HS-27A (cell line): ENCODE data around the gene CDK14.

ENCODE experiments used
- DNase-seq: peaks from one replicate; pipeline ENCODE4 v3.0.0-alpha.2; 2012; ENCODE audit warnings: low read depth, missing footprints

CDK14 gene

GRCh38 chr7:90951986-90952954 lies 356.1 kb downstream of the CDK14 start:
- DNase-seq, result no peak

GRCh38 chr7:90955641-90956207 lies 359.6 kb downstream of the CDK14 start:
- DNase-seq, result no peak

- DNase-seq, result no peak
Measured at GRCh38 chr7:90957883-90958282, 361.8 kb downstream of the CDK14 start.

- no peak for DNase-seq
Measured at GRCh38 chr7:90958647-90959046, 362.5 kb downstream of the CDK14 start.

DNA sequence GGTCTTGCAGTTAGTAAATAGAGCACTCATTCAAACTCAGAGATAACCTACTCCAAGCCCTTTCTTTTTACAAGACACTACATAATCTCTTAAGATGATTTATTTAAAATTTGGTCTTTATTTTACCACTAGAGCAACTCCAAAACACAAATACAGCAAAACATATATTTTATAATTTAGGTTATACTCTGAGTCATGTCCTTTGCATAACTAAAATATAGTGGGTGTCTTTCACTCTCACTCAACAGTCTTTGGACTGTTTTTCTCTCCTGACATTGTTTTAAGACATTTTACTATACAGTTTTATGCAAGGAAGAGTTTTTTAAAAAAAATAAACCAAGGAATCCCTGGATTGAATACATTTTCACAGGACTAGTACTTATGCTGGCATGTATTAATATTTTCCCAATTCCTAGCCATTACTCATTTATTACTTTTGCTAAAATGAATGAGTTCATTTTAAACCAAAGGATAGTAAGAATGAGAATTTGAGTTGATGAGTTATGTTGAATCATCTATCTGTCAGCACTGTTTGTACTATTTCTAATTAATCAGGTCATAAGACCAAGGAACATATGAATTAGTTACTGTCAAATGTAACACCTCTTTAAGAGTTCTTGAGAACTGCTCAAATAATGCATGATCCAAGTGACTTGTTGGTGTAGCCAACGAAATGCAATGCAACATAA lies 365.1 kb downstream of the CDK14 start:
- DNase-seq, result no peak

- DNase-seq, result no peak
Measured at GRCh38 chr7:90965211-90965610, 369.1 kb downstream of the CDK14 start.

GRCh38 chr7:90966346-90966745 lies 370.2 kb downstream of the CDK14 start:
- no peak for DNase-seq

DNA sequence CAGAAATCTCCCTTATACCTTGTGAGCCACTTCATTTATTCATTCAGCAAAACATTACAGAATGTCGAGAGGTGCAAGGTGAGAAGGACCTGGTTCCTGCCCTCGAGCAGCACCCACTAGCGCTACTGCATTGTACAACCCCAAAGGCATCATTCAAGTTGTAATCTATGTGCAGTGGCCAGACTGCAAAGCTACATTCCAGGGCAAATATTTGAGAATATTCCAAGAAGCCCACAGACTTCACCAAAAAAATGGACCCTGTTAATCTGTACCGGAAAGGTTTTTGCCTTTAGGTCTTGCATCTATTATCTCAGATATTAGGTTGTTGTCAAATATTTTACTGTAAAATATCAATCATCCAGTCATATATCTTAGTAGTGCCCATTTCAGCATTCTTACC lies 372.8 kb downstream of the CDK14 start:
- DNase-seq, result no peak

DNA sequence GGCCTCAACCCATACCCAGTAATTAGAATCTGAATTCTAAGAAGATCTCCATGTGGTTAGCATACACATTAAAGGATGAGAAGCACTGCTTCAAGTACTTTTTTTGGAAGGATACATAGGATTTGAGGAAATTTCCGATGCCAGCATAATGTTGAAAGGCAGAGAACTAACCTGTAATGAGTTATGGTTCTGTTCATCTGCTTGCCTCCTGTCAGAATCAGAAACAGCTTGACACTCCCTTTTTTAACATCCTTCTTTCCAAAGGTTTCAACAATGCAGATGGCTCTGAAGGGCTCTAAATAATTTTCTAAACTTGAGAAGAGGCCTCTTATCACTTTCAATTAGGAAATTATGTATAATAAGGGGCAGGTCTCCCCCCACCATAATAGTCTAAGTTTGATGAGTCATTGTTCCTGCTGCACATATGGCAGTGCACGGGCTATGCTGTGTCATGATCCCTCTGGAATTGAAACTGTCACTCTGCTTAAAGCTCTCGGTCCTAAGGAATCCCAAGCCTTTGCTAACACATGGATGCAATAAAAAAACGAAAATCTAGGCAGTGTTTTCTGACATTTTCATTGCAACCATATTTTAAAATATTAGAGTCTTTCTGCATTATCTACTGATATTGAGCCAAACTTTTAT lies 376.9 kb downstream of the CDK14 start:
- no peak for DNase-seq

DNA sequence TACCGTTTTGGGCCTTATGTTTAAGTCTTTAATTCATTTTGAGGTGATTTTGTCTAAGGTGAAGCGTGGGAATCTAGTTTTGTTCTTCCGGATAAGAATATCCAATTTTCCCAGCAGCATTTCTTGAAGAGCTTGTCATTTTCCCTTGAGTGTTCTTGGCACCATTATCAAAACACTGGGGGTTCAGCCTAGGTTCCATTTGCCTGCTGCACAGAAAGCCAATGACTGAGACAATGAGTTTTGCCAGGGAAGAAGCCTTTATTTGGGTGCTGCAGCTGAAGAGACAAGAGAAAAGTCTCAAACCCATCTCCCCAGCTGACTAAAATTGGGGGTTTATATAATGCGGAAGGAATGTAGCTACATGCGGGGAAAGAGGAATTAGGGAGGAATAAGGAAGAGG lies 380.9 kb downstream of the CDK14 start:
- no peak for DNase-seq

GRCh38 chr7:90980545-90980944 lies 384.4 kb downstream of the CDK14 start:
- DNase-seq, result no peak

GRCh38 chr7:90982228-90982627 lies 386.1 kb downstream of the CDK14 start:
- DNase-seq, result no peak

- no peak for DNase-seq
Measured at GRCh38 chr7:90984692-90985091, 388.6 kb downstream of the CDK14 start.

DNA sequence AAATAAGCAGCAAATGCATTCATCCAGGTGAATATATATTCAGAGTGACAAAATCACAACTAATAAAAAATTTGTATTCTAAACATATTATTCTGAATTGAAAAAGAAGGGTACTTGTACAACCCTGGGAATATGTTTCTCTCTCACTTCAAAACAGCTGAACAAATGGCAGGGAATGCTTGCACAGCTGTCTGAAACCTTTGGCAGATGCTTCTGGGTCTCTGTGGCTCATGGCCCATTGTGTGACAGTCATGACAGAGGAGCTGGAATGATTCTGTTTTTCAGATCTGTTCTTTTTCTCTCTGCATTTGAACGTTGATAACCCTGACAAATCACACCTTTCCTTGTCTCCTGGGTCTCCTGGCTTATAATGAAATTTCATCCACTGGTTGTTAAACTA lies 392.4 kb downstream of the CDK14 start:
- no peak for DNase-seq

DNA sequence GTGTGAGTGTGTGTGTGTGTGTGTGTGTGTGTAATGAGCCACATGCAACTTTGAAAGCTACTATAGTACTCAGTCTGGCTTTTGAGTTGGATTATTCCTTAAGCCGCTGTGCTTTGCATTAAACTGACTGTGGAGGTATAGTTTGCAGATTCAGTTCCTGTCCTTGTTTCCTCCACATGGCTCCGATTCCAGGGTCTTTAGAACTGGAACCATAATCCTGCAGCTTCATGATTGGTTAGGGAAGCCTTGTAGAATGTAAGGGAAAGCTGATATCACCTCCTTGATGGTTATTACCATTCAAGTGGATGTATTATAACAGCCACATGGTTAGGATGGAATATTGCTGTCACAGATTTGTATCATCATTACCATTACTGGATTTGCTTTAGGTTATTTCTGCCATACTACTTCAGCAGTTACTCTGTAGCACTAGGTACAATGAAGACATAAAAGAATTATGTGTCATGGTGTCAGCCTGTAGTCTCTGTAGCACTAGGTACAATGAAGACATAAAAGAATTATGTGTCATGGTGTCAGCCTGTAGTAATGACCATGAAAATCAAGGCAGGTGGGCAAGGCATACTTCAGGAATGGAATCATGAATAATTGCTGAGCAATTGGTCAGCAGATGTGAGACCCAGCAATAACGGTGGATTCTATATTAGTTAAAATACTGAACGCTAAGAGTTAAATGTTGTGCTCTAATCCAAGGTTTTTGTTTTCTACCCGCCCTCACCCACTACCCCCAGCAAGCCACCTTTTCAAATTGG lies 393.1 kb downstream of the CDK14 start:
- no peak for DNase-seq

- no peak for DNase-seq
Measured at GRCh38 chr7:90994121-90994520, 398.0 kb downstream of the CDK14 start.

DNA sequence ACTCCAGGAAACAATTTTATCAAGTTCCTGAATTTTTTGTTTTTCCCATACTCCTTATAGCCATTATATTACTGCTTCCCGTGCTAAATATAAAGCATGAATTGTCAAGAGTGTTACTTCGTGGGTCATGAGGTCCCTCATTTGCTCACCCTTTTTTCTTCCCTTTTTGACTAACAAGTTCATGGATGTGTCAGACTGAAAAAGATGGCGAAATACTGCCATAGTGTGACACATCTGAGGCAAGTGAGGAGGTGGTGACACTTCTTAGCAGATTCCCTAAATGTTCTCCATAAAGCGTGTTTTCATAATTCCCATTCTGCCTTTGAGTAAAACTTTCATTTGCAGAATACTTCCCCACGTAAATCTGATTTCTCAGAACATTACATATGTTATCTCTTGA lies 398.5 kb downstream of the CDK14 start:
- no peak for DNase-seq

DNA sequence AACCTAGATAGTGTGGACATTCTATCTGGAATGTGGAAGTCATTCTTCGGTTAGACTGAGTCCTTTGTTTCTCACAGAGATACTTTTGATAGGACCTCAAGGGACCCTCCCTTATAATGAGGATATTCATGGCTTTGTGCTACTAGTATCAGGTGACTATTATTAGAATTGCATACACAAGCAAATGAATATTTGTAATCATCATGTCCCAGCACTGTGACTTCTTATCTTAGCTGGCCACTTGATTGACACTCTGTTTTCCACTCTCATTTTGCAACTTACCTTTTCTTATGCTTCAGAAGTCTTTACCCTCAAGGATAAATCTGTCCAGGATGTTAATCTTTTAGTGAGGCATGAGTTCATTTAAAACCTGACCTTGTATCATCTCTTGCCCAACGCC lies 399.9 kb downstream of the CDK14 start:
- no peak for DNase-seq

DNA sequence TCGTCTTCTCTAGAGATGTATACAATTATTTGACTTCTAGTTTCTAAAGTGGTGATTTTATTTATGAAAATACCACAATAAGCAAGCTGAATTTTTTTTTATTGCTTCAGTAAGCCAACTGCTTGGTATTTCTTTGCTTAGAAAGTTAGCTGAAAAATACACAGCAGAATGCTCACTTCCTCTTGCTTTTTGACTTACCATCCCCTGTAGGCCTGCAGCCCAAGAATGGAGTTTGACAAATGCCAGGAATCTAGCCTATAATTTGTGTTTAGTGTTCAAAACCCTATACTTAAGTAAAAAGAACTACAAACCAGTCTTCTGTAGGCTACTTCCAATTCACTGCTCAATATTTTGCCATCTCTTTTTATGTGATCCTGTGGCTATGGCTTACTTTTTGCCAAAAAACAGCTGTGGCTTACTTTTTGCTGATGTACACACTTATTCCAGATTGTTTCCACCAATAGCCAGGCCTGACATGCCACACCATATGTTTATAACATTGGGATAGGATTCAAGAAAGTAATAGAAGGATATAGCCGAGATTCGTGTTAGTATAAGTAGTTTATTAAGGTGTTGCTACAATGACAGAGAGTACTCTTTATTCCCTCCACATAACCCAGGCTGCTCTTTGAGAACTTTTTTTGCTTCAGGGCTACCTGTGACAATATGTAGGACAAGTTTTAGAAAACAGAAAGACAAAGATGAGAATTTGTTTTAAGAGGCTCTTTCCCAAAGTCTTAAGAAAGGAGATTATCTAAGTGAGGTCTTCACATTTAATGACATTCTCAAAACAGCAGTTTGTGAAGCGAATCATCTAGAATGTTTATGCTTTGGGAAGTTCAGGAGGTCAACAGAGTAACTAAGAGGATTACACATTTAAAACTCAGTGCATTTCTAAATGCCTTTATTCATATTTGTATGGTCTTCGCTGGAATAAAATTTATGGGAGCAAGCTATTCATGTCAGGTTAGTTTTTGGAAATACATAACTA lies 404.2 kb downstream of the CDK14 start:
- DNase-seq, result no peak

DNA sequence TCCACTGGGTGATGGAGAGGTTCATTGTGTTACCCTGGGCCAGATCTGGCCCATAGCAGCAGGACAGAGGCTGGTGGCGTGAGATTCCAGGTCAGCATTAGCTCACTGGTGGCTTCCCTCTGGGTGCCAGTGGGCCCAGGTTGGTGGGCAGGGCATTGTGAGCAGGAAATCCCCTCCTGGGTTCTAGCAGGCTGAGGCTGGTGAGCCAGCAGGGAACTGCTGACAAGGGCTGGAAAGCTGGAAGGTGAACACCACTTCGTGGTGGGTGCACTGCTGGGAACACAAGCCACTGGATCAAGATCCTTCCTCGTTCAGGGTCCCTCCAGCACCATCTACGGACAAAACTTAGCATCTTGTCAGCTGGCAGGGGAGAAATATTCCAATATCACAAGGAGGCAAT lies 408.9 kb downstream of the CDK14 start:
- DNase-seq, result no peak
